ENCODE measurements around the gene KMT5B. TPM values are rescaled to one million over a fixed set of nuclear protein-coding genes. Genes with fewer than 3 reads are reported as not detected.

Gene KMT5B
- total and polyA plus RNA-seq, 2 of the 4 experiments (the other 2 are of a cell fraction) = 11.2 to 13.4 TPM

DNA sequence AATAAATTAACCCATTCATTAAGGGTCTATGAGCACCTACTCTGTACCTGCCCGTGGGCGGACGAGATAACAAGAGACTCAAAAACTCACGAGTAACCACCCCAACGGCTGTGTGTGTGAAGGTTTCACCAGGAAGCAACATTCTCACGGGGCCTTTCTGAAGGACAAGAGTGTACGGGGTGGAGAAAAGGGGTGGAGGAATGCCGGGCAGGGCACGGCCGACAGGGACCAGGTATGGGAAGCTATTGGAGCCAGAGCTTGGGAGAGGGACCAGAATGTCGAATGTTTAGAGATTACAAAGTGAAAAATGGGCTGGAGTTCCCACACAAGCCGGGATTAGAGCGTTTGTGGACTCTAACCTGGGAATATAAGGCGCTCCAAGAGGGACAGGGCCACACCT, 1.6 kb downstream of the KMT5B start (continued):
- TF ChIP-seq NFE2L2 (IDR thresholded peaks at IDR 0.05; ENCODE audit: low read depth, low read length) (no peak), MAZ (IDR thresholded peaks at IDR 0.05; ENCODE audit: borderline replicate concordance, low read depth, low read length) (no peak), CHD1 (IDR thresholded peaks at IDR 0.05; ENCODE audit: low read depth, low read length) (no peak)
- TF ChIP-seq, protein P1, sequence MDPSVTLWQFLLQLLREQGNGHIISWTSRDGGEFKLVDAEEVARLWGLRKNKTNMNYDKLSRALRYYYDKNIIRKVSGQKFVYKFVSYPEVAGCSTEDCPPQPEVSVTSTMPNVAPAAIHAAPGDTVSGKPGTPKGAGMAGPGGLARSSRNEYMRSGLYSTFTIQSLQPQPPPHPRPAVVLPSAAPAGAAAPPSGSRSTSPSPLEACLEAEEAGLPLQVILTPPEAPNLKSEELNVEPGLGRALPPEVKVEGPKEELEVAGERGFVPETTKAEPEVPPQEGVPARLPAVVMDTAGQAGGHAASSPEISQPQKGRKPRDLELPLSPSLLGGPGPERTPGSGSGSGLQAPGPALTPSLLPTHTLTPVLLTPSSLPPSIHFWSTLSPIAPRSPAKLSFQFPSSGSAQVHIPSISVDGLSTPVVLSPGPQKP (IDR thresholded peaks at IDR 0.05; ENCODE audit: borderline replicate concordance, low read depth, low read length) = no peak

DNA sequence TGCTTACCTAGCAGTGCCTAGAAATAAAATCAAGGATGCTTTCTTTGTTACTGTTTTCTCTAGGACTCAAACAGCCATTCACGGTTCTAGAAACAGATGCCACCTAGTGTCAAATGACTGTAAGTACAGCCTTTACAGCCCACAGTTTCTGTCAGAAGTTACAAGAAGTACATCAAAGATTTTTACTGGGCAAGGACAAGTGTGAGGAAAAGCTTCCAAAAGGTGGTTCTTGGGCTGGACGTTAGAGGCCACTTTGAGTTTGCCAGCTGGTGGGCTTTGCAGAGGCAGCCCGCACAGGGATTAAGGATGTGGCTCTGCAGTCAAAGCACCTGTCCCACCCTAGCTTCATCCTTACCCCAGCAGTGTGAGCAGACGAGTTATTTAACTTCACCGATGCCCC, 6.9 kb downstream of the KMT5B start:
- Histone ChIP-seq H3K9me1 (ENCODE audit: insufficient read depth, low read length) (peaks cover 7% of the 10 kb centered on the region), H3K14ac (replicated peaks; ENCODE audit: low read depth, low read length) (no peak overlapping the region), H2AK9ac (replicated peaks; ENCODE audit: low read depth, low read length, poor library complexity) (no peak overlapping the region), H4K8ac (ENCODE audit: low read depth in 2 of 2, low read length in 2 of 2) (no peak overlapping the region), H2BK120ac (ENCODE audit: low read depth, low read length) (no peak overlapping the region), H2BK5ac (ENCODE audit: low read depth, low read length, poor library complexity, severe bottlenecking) (no peak overlapping the region), H2BK15ac (ENCODE audit: low read depth, low read length) (no peak overlapping the region), H4K5ac (ENCODE audit: low read depth, low read length) (no peak overlapping the region), H3K79me1 (ENCODE audit: low read depth in 1 of 2, low read length in 2 of 2) (peaks cover 9 to 71% of the 10 kb centered on the region in 2 experiments), H4K91ac (ENCODE audit: insufficient read depth, low read depth, low read length) (no peak overlapping the region), H2AFZ (replicated peaks; ENCODE audit: low read length, poor library complexity) (no peak overlapping the region), H3K4me3 (ENCODE audit: insufficient read depth, low read depth, low read length) (no peak overlapping the region), H3K23ac (ENCODE audit: low read depth, low read length) (no peak overlapping the region), H2AK5ac (ENCODE audit: low read depth, low read length) (no peak overlapping the region), H3K9ac (ENCODE audit: low read depth, low read length) (no peak overlapping the region), H3K4me2 (ENCODE audit: low read depth, low read length) (no peak overlapping the region), H2BK20ac (ENCODE audit: low read depth, low read length) (no peak overlapping the region), H3K9me3 (ENCODE audit: control insufficient read depth, insufficient read depth, low read length) (no peaks in the 10 kb centered on the region), H3K4ac (ENCODE audit: low read depth, low read length) (no peak overlapping the region), H3K27me3 (ENCODE audit: control insufficient read depth, insufficient read depth, low read length) (no peaks in the 10 kb centered on the region), H4K20me1 (ENCODE audit: insufficient read depth, low read length) (peaks cover 100% of the 10 kb centered on the region), H3K4me1 (ENCODE audit: control insufficient read depth, insufficient read depth, low read length) (peaks cover 7% of the 10 kb centered on the region), H3K56ac (ENCODE audit: extremely low read depth, insufficient read depth, low read length) (no peak overlapping the region), H3K18ac (ENCODE audit: low read depth, low read length) (no peak overlapping the region), H3K36me3 (ENCODE audit: control insufficient read depth, insufficient read depth, low read length) (no peaks in the 10 kb centered on the region), H3K27ac (ENCODE audit: insufficient read depth, low read length) (no peak overlapping the region)
- BruUV-seq (replicated peaks) = no TSS peak
- intact Hi-C loops (cut with micrococcal nuclease) (loop anchor here (5.0 kb wide), 3 partner anchors 84 to 194 kb away; partner anchors contain the start of genes ALDH3B1 and CHKA), in situ Hi-C loops (cut with MboI; ENCODE audit: low sequenced_read_pairs) (no loop called here), dilution Hi-C loops (cut with HindIII; ENCODE audit: low sequenced_read_pairs, unreplicated experiment) (no loop called here)
- CTCF ChIA-PET = interaction anchor here (0.7 to 1.0 kb wide), 2 partner anchors 8 to 56 kb away, joined by 3 to 7 read pairs; no protein-coding TSS in a partner anchor
- POLR2A ChIA-PET (ENCODE audit: unreplicated experiment) = no interaction called here
- DNase-seq = peak; percentile 69
- peak; percentile 73 for ATAC-seq (ENCODE audit: low read depth)
- WGBS, 2 experiments (ENCODE audit: extremely low coverage in 2 of 2, insufficient read length in 1 of 2) = 20% methylated on average over 1 of the region's 5 CpGs; no CpG with 5 or more reads in 1 of the 2 experiments
- TF ChIP-seq NFE2L2 (IDR thresholded peaks at IDR 0.05; ENCODE audit: low read depth, low read length) (no peak), POLR2A (IDR thresholded peaks at IDR 0.05; ENCODE audit: low read depth, low read length) (no peak), SMC3 (IDR thresholded peaks at IDR 0.05; ENCODE audit: low read depth, low read length) (peak; percentile 58), RAD21 (IDR thresholded peaks at IDR 0.05; ENCODE audit: low read length) (peak; percentile 65), CHD1 (IDR thresholded peaks at IDR 0.05; ENCODE audit: low read depth, low read length) (no peak), MXI1 (IDR thresholded peaks at IDR 0.05; ENCODE audit: borderline replicate concordance, low read depth, low read length) (no peak), FOS (IDR thresholded peaks at IDR 0.05; ENCODE audit: low read depth, low read length) (no peak)
- TF ChIP-seq, protein P2, sequence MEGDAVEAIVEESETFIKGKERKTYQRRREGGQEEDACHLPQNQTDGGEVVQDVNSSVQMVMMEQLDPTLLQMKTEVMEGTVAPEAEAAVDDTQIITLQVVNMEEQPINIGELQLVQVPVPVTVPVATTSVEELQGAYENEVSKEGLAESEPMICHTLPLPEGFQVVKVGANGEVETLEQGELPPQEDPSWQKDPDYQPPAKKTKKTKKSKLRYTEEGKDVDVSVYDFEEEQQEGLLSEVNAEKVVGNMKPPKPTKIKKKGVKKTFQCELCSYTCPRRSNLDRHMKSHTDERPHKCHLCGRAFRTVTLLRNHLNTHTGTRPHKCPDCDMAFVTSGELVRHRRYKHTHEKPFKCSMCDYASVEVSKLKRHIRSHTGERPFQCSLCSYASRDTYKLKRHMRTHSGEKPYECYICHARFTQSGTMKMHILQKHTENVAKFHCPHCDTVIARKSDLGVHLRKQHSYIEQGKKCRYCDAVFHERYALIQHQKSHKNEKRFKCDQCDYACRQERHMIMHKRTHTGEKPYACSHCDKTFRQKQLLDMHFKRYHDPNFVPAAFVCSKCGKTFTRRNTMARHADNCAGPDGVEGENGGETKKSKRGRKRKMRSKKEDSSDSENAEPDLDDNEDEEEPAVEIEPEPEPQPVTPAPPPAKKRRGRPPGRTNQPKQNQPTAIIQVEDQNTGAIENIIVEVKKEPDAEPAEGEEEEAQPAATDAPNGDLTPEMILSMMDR (conservative IDR thresholded peaks at IDR 0.05; ENCODE audit: low read depth, low read length) = peak; percentile 79

All from IMR-90 (cell line).